GM18951 (cell line): ENCODE results near the gene PRDM15.

Experiments
- POLR2A ChIP-seq: IDR thresholded peaks from 4 replicates; pipeline ENCODE4 v1.6.1; 2011; ENCODE audit warnings: mild to moderate bottlenecking; ENCODE audit not compliant: insufficient read length, insufficient read depth; ENCODE audit errors: extremely low read depth
- in situ Hi-C: fragments of 300-500 bp; cut with MboI; formaldehyde crosslinking; loops from one replicate; pipeline ENCODE4 v1.12.0; 2022; ENCODE audit warnings: low sequenced_read_pairs, mixed read lengths, inconsistent platforms; ENCODE audit not compliant: unreplicated experiment

Gene PRDM15

GRCh38 chr21:41917531-41917930, 38.4 kb upstream of the PRDM15 start:
- in situ Hi-C loops = no loop called here
- no peak for TF ChIP-seq POLR2A

- in situ Hi-C loops = no loop called here
- no peak for TF ChIP-seq POLR2A
Observed at GRCh38 chr21:41916888-41917433, 37.8 kb upstream of the PRDM15 start.

- in situ Hi-C loops = no loop called here
- TF ChIP-seq POLR2A = no peak
Observed at GRCh38 chr21:41914965-41915364, 35.8 kb upstream of the PRDM15 start.

- in situ Hi-C loops = no loop called here
Observed at GRCh38 chr21:41914358-41914757, 35.2 kb upstream of the PRDM15 start.

GRCh38 chr21:41913230-41913629, 34.1 kb upstream of the PRDM15 start:
- no peak for TF ChIP-seq POLR2A
- in situ Hi-C loops = no loop called here

More at GRCh38 chr21:41914358-41914757, 35.2 kb upstream of the PRDM15 start:
- TF ChIP-seq POLR2A = no peak

- in situ Hi-C loops = no loop called here
- TF ChIP-seq POLR2A = no peak
Observed at GRCh38 chr21:41908829-41909228, 29.7 kb upstream of the PRDM15 start.

GRCh38 chr21:41907496-41908258, 28.5 kb upstream of the PRDM15 start:
- in situ Hi-C loops = no loop called here
- TF ChIP-seq POLR2A = no peak

GRCh38 chr21:41906770-41907169, 27.6 kb upstream of the PRDM15 start:
- TF ChIP-seq POLR2A = no peak
- in situ Hi-C loops = no loop called here

- no peak for TF ChIP-seq POLR2A
- in situ Hi-C loops = no loop called here
Observed at GRCh38 chr21:41903559-41904351, 24.6 kb upstream of the PRDM15 start.

- TF ChIP-seq POLR2A = no peak
- in situ Hi-C loops = no loop called here
Observed at GRCh38 chr21:41902946-41903345, 23.8 kb upstream of the PRDM15 start.

- TF ChIP-seq POLR2A = no peak
- in situ Hi-C loops = no loop called here
Observed at GRCh38 chr21:41901782-41902181, 22.6 kb upstream of the PRDM15 start.

GRCh38 chr21:41901099-41901498, 22.0 kb upstream of the PRDM15 start:
- TF ChIP-seq POLR2A = no peak
- in situ Hi-C loops = no loop called here

GRCh38 chr21:41900401-41900800, 21.3 kb upstream of the PRDM15 start:
- in situ Hi-C loops = no loop called here
- TF ChIP-seq POLR2A = no peak
